Measurements from ENCODE around the gene ABLIM1.

ABLIM1 gene

DNA sequence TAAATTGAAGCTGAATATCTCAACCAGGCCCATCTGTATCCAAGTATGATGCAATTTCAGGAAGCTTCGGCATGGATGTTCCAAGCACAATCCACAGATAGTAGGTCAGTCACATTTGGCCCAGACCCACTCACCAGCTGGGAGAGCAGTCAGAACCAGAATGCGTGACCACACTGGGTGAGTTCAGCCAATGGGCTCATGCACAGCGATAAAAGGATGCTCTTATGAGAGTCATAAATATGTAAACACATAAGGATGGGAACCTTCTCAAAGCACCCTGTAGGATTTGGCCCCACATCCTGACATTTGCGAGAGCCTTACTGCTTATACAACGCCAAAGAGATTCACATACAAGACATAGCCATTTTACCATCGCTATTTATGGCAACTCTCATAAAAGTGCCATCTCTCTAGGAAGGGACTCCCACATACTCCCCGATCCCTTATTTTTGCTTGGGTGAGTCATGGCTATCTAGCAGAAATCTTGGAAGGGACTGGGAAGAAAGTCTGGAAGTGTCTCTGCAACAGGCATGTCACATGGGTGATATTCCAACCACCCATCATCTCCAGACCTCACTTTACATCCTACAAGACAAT, 256.8 kb downstream of the ABLIM1 start:
- no peak for DNase-seq

DNA sequence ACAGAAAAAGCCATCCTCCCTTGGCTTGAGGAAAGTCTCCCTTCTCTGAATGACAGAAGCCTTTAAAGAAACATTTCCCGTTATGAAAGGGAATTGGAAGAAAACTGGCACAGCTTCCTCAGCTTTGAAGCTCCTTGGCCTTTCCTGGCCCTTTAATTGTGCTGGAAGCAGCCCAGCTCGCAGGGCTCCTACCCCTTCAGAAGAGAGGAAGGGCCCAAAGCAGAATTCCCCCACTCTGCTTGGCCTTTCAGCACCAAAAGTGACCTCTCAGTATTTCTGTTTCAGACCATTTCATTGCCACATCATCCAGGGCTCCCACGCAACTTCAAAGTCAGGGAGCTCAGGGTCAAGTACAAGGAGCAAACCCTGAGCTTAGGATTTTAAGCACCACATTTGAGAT, 258.0 kb downstream of the ABLIM1 start:
- no peak for DNase-seq

DNA sequence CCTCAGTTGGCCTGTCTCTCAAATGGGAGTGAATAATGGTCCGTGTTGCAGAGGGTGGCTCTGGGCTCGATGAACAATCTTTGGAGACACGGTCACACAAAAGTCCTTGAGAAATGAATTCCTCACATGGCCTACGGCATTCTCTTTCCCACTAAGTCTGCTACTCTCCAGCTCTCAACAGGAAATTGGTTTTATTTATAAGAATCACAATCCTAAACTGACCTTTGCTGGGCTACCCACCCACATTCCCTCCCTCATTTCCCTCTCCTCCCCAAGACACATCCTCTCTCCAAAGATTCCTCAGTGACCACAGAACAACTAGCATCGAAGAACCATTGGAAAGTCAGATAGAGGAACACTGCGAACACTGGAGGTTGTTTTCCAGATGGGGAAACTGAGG, 258.5 kb downstream of the ABLIM1 start:
- no peak for DNase-seq

DNA sequence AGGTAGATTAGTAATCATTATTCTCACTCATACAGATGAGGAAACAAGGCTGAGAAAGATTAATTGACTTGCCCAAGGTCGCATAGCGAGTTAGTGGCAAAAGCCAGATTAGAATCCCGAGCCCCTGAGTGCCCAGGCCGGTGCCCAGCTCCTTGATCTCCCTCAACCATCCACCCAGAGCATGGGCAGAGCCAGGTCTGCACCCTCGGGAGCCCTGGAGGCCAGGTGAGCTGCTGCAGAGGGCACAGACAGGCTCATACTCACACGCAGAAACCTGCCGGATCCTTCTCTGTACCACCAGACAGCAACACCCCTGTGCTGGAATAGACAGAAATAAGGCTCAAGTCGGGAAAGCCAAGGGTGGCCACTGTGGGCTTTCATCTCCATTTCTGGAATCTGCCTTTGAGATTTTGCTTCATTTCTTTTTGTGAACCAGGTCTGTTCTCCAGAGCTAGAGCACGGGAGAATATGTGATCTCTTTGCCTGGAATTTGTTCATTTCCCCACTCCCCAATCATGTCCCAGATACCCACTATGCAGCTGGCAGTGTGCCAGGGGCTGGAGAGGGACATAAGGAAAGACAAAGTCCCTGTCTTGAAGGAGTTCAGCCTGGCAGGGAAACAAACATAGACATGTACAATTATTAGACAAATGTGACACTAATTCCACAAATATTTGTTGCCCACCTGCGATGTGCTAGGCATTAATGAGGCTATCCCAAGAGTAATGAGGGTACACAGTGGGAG, 259.3 kb downstream of the ABLIM1 start:
- no peak for DNase-seq

DNA sequence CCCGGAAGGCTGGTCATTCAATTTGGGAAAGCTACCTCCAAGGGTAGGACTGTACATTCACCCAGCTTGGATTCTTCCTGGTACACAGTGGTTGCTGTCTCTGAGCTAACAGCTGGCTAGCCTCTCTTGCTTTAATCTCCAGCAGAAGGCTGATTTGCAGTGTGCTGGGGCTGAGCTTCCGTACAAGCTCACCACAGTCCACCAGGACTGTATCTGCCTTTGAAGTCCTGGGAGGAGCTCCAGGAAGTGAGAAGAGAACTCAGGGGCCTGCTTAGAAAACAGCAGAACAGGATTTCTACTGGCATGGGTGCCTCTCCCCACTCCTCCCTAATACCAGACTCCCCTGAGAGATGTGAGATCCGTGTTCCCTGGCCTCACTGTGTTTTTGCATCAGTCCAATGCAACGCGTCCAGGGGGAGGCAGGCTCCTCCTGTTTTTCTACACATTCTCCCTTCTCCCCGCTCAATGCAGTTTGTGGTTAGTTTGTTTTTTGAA, 260.4 kb downstream of the ABLIM1 start:
- DNase-seq: no peak

DNA sequence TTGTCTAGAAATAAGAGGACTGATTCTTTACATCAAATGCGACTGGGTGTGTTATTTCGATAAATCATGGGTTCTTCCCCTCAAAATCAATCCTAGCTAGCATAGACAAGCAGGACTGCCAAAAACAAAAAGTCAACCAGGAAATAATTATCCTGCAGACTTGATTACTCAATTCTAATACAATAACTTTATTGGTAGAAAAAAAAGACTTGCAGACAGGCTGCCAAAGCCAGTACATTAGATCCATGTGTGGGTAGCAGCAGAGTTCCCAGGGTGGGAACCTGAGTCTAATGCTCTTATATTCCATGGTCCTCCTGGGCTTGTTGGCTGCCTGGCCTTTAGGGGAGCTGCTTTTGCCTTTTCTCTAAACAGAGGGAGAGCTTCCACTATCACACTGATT, 261.6 kb downstream of the ABLIM1 start:
- DNase-seq: no peak

DNA sequence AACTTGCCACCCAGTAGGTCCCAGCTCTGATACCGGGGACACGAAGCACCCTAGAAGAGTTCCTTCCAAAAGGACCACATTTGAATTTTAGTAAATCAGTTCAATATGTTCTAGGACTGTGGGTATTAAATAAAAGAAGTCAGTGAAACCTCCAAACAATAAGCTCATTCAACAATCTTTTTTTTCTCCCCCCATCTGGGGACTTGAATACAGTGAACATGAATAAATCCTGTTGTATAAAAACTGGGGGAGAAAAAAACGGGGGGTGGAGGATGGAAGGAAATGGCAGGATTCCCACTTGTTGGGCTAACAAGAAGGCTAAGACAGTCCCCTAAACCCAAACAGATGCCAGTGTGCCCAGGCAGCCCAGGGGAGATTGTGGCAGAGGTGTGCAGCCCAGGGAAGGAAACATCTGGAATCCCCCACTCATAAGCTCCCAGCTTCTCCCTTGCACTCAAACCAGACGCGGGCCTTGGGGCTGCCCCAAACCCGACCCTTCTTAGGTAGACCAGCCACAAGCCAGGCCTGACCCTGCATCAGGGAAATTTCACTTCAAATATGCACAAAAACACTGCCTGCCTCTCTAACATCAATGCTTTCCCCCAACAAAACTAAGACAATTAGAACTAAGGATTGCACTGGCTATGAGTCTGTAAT, 262.6 kb downstream of the ABLIM1 start:
- DNase-seq: no peak

DNA sequence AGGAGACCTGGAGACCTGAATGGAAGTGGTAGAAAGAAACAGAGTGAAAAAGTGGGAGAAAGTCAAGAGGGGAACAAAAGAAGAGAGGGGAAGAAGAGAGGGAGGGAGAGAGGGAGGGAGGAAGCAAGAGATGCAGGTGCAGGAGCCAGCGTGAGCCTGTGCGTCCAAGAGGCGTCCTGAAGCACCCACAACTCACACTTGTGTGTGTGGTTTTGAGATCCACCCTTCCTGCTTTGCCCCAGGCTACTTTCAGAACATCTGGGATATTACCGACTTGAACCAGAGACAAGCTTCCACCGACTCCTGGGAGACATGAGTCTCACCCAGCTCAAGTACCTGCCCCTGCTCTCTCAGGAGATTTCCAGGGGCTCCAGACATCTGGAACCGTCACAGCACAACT, 263.5 kb downstream of the ABLIM1 start:
- DNase-seq: no peak

DNA sequence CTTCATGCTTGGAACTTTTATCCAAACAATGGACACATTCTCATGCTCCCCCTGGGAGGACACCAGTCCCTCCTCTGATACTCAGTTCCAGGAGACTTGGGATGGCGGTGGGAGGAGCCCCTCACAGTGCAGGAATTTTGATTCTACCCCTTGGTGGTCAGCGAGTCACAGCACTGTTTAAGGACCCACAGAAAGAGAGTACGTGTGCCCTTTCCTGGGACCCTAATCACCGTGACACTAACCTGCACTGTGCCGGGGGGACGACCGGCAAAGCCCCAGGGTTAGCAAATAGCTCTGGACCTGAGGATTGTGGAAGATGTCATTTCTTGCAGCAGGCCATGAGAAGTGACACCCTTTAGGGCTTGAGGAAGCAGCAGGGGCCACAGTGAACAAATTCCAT, 264.2 kb downstream of the ABLIM1 start:
- DNase-seq: no peak

DNA sequence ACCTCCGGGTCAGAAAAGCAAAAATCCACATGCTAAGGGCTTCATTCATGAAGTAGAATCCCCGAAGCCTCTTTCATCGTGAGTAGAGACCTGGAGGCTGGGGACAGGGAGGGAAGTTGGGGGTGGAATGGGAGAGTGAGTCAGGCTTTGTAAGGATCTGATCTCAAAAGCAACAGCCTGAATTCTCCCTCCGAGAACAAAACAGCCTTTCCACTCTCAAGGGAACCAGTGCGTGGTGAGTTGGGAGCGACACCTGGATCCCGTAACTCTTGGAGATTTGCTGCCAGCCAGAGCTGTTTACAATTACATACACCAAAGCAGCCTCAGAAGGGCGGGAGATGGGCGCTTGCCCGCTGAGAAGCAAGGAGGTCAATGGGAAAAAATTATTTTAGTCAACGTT, 264.6 kb downstream of the ABLIM1 start:
- DNase-seq: no peak

DNA sequence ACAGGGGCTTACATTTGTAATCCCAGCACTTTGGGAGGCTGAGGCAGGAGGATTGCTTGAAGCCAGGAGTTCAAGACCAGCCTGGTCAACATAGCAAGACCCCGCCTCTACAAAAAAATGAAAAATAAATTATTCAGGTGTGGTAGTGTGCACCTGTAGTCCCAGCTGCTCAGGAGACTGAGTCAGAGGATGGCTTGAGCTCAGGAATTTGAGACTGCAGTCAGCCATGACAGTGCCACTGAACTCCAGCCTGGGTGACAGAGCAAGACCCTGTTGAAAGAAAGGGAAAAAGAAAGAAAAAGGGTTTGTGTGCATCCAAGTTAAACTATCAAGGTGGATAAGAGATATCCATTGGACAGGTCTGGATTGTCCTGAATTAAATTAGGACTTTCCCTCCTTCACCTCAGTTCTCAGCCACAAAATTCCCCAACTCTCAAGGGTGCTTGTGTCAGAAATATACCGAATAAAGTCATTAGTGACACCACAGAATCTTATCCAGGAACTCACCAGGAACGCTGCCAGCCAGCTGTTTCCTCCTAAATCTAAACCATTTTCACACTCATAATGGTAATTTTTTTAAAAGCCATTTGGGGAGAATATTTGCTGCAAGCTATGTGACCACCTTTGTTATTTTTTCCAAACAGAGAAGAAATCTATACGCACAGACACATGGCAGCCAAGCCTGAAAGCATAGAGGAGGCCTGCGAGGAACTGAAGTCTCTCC, 265.8 kb downstream of the ABLIM1 start:
- DNase-seq: no peak

DNA sequence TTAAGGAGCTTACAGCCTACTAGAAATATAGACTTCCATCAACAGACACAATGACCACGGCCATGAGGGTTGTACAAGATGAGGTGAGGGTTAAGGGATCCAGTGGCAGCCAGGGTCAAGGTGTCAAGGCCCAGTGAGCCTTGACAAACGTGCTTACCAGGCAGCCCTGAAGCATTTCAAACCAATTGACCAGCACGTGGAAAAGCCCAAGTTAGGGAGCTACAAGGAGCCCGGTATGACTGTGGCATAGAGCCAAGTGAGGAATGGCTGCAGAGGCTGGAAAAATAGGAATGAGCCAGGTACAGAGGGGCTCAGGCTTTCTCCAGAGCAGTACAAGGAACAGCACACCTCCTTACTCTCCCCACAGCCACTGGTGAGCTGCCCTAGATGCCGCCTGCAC, 266.5 kb downstream of the ABLIM1 start:
- no peak for DNase-seq

DNA sequence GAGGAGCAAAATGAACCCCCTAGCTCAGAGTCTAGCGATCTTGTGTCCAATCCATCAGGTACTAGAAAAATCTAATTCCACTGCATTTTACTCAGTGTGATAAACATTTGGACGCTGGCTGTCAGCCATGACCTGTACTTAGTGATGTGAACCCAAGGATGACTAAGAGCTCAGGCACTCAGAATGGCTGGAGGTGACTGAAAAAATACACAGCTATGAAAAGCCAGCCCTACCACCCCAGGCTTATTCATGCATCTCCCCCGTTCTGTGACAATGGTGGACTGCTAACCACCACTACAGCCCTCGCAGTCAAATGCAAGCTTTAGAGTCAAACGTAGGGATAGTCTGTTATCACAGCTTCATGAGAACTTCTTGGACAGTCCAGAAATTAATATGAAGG, 268.6 kb downstream of the ABLIM1 start:
- DNase-seq: no peak

DNA sequence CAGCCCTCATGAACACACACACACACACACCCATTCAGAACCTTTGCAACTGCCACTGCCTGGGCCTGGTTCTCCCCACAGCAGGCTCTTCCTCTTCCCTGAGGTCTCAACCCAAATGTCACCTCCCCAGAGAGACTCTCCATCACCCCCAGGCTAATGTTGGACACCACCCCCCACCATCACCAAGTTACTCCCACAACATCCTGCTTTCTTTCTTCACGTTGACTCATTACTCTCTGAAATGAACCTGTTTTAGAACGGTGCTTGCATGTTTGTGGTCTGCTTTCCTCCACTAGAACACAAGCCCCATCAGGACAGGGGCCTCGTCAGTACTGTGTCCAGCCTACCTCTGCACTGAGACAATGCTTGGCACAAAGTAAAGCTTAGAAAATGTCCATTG, 269.8 kb downstream of the ABLIM1 start:
- no peak for DNase-seq

DNA sequence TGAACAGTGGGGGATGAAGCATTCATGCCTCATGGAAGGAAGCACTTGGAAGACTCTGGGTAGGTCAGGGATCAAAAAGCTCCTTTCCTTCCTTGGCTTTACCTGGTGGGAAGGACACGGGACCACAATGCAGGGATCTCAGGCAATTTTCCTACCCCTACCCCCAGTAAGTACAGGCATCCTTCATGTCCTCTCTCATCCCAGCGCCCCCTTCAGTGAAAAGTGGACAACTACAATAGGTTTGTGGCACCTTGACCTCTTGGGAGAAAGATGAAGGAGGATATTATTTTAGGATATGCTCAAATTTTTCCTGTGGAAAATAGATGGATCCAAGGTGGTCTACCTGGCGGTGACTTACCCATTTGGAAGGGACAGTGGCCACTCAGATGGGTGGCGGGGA, 270.3 kb downstream of the ABLIM1 start:
- no peak for DNase-seq

DNA sequence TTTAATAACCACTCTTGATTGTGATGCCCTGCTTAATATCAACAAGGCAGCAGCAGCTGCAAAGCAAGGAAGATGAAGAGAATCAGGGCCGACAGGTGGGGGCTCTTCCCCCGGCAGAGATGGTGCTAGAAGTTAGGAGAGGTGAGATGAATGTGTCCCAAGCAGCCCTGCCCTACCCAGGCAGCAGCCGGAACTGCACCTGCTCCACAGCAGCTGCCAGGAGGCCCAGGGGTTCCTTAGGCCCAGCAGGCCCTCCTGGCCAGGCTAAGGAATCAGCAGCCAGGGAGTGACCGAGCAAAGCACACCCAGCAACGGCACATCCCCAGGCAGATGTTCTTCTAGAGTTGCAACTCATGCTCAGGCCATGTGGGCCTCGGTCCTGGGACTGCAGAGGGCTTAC, 271.6 kb downstream of the ABLIM1 start:
- DNase-seq: no peak

DNA sequence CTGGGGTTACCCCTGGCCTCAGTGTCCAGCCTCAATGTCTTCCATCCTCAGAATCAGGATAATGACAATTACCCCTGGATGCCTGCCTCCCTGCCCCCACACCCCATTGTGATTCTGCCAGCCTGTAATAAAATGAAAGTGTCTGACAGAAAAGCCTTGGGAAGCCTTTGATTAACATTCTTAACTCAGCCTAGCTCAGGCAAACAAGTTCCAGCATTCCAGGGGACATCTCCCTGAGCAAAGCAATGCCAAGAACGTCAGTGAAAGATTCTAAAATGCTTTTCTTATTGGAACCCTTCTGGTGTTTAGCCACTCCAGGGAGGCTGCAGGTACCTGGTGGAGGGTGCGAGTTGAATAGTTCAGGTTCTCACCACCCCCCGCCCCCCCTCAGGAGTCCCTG, 272.5 kb downstream of the ABLIM1 start:
- DNase-seq: no peak

DNA sequence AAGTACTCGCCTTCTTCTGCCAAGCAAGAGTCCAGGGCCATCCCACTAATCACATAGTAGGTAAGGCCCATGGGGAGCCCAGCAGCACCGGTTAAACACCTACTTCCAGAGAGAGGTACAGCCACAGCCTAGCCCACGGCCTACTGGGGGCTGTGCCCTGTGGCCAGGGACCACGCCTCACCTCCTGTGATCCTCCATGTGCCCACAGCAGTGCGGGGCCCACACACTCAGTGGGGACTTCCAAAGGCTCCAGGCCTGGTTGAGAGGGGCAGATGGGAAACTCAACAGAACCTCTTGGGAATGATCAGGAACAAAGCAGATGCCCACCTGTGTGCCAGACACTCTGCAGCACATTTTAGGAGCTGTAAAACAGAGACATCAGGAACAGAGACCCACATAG, 273.5 kb downstream of the ABLIM1 start:
- DNase-seq: no peak

DNA sequence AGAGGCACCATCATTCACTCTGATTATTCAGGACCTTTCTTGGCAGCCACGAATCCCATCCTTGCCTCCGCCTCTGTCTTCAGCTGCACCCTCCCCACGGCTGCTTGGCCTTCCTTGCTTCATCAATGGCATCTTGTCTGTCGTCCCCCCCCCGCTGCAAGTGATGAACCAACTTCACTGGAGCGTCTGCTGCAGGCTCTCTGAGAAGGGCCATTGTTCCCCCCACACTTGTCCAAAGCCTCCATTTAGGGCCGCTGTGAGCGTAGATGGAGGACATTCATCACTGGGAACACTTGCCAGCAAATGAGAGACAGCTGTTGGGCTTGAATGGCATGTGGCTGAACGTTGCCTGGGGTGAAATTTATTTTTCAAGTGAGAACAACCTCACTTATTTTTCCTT, 273.9 kb downstream of the ABLIM1 start:
- DNase-seq: no peak

All from activated CD4-positive, alpha-beta T cell treated with anti-CD3 and anti-CD28 coated beads, Interleukin-2, amount 50 U/mL, for 4 hours (primary cell).